Hepatocyte (in vitro differentiated cells): Measurements from ENCODE around the gene FAM151B.

ENCODE experiments used
- EZH2 ChIP-seq: fragments of 200-600 bp; sonication (generic); IDR thresholded peaks from 2 replicates; pipeline ENCODE4 v1.6.1; 2016; ENCODE audit warnings: antibody characterized with exemption, mild to moderate bottlenecking, borderline replicate concordance
- TF ChIP-seq, protein P1 (sequence below): fragments of 200-600 bp; sonication (generic); IDR thresholded peaks from 2 replicates; pipeline ENCODE4 v1.5.1; 2016; ENCODE audit warnings: antibody characterized with exemption, mild to moderate bottlenecking; ENCODE audit not compliant: poor library complexity

DNA sequence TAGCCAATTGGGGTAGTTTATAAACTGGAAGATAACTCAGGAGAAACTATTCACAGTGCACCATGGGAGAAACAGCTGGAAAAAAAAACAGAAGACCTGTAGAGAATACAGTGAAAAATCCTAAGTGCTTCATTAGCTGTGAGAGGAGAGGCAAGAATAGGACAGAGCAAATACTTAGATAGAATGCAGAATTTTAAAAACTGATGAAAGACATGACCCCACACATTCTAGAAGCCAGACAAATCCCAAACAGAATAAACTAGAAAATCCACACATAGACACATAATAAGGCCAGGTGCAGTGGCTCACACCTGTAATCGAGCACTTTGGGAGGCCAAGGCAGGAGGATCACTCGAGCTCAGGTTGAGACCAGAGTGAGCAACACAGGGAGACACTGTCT, 7.5 kb upstream of the FAM151B start:
- TF ChIP-seq, protein P1, sequence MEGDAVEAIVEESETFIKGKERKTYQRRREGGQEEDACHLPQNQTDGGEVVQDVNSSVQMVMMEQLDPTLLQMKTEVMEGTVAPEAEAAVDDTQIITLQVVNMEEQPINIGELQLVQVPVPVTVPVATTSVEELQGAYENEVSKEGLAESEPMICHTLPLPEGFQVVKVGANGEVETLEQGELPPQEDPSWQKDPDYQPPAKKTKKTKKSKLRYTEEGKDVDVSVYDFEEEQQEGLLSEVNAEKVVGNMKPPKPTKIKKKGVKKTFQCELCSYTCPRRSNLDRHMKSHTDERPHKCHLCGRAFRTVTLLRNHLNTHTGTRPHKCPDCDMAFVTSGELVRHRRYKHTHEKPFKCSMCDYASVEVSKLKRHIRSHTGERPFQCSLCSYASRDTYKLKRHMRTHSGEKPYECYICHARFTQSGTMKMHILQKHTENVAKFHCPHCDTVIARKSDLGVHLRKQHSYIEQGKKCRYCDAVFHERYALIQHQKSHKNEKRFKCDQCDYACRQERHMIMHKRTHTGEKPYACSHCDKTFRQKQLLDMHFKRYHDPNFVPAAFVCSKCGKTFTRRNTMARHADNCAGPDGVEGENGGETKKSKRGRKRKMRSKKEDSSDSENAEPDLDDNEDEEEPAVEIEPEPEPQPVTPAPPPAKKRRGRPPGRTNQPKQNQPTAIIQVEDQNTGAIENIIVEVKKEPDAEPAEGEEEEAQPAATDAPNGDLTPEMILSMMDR: no peak
- TF ChIP-seq EZH2: no peak
